Trophoblast cell (in vitro differentiated cells and primary cell): ENCODE results near the gene SUSD5.

ENCODE experiments used
- DNase-seq, 2 donors: peaks; one replicate each; pipeline ENCODE4 v3.0.0-alpha.2; 2016
- H2AFZ ChIP-seq: 2 replicates; pipeline ENCODE4 v1.6.1; 2013; ENCODE audit warnings: low read length, moderate library complexity, mild to moderate bottlenecking; ENCODE audit not compliant: insufficient read depth, poor library complexity
- H2AK5ac ChIP-seq: 2 replicates; pipeline ENCODE4 v1.6.1; 2013; ENCODE audit warnings: mild to moderate bottlenecking, low read length
- H2BK120ac ChIP-seq: 2 replicates; pipeline ENCODE4 v1.6.1; 2013; ENCODE audit warnings: low read length, mild to moderate bottlenecking, moderate library complexity; ENCODE audit not compliant: insufficient read depth, poor library complexity
- H2BK12ac ChIP-seq: 2 replicates; pipeline ENCODE4 v1.6.1; 2013; ENCODE audit warnings: mild to moderate bottlenecking, low read length, moderate library complexity
- H2BK5ac ChIP-seq: 2 replicates; pipeline ENCODE4 v1.6.1; 2013; ENCODE audit warnings: low read length, low read depth, moderate library complexity, mild to moderate bottlenecking; ENCODE audit not compliant: poor library complexity
- H3K14ac ChIP-seq: 2 replicates; pipeline ENCODE4 v1.6.1; 2013; ENCODE audit warnings: mild to moderate bottlenecking, low read length
- H3K18ac ChIP-seq: 2 replicates; pipeline ENCODE4 v1.6.1; 2013; ENCODE audit warnings: mild to moderate bottlenecking, low read length
- H3K23ac ChIP-seq: 2 replicates; pipeline ENCODE4 v1.6.1; 2013; ENCODE audit warnings: low read length
- H3K27ac ChIP-seq: 2 replicates; pipeline ENCODE4 v1.5.1; 2013; ENCODE audit warnings: low read depth, mild to moderate bottlenecking, inconsistent platforms, low read length, moderate library complexity
- H3K27me3 ChIP-seq: 2 replicates; pipeline ENCODE4 v1.6.1; 2013; ENCODE audit warnings: inconsistent platforms, mild to moderate bottlenecking, low read length, moderate library complexity; ENCODE audit not compliant: insufficient read depth
- H3K36me3 ChIP-seq, 2 experiments: 1 replicate in 1 of 2; 2 replicates in 1 of 2; pipeline ENCODE4 v1.6.1; 2013; ENCODE audit warnings: low read length in 2 of 2, mild to moderate bottlenecking in 2 of 2, moderate library complexity in 1 of 2; ENCODE audit not compliant: insufficient read depth in 2 of 2, control insufficient read depth in 1 of 2
- H3K4ac ChIP-seq: 2 replicates; pipeline ENCODE4 v1.6.1; 2013; ENCODE audit warnings: low read depth, mild to moderate bottlenecking, low read length, moderate library complexity
- H3K4me1 ChIP-seq, 2 experiments: 1 replicate in 1 of 2; 2 replicates in 1 of 2; pipeline ENCODE4 v1.6.1; 2013; ENCODE audit warnings: low read length in 2 of 2, mild to moderate bottlenecking in 2 of 2, moderate library complexity in 1 of 2; ENCODE audit not compliant: insufficient read depth in 2 of 2, control insufficient read depth in 1 of 2
- H3K4me2 ChIP-seq: 2 replicates; pipeline ENCODE4 v1.6.1; 2013; ENCODE audit warnings: inconsistent platforms, mild to moderate bottlenecking, low read length, moderate library complexity
- H3K4me3 ChIP-seq: 2 replicates; pipeline ENCODE4 v1.5.1; 2013; ENCODE audit warnings: mild to moderate bottlenecking, low read depth, low read length, inconsistent platforms
- H3K79me1 ChIP-seq: one replicate; pipeline ENCODE4 v1.6.1; 2013; ENCODE audit warnings: low read length
- H3K79me2 ChIP-seq: 2 replicates; pipeline ENCODE4 v1.6.1; 2013; ENCODE audit warnings: low read length, mild to moderate bottlenecking; ENCODE audit not compliant: control insufficient read depth, insufficient read depth, poor library complexity
- H3K9ac ChIP-seq: 2 replicates; pipeline ENCODE4 v1.6.1; 2013; ENCODE audit warnings: mild to moderate bottlenecking, low read length
- H3K9me3 ChIP-seq: 2 replicates; pipeline ENCODE4 v1.6.1; 2013; ENCODE audit warnings: low read depth, mild to moderate bottlenecking, control low read depth, inconsistent platforms, low read length; ENCODE audit not compliant: insufficient read depth
- H4K12ac ChIP-seq: 2 replicates; pipeline ENCODE4 v1.6.1; 2013; ENCODE audit warnings: low read depth, mild to moderate bottlenecking, low read length, moderate library complexity
- H4K8ac ChIP-seq: 2 replicates; pipeline ENCODE4 v1.6.1; 2013; ENCODE audit warnings: low read depth, mild to moderate bottlenecking, low read length, moderate library complexity
- H4K91ac ChIP-seq: one replicate; pipeline ENCODE4 v1.6.1; 2013; ENCODE audit warnings: low read depth, mild to moderate bottlenecking, low read length, moderate library complexity
- WGBS: extraction: QIAGEN DNeasy Blood & Tissue Kit; methylation state at CpG from one replicate; pipeline ENCODE4 v1.1.7; 2013; ENCODE audit warnings: missing lambda C conversion rate; ENCODE audit not compliant: insufficient read length, insufficient coverage; ENCODE audit errors: extremely low coverage; 5-methylcytosine and 5-hydroxymethylcytosine counted together

SUSD5 gene

GRCh38 chr3:33221241-33221640 is 2.6 kb upstream of the SUSD5 start:
- Histone ChIP-seq H4K12ac (no peak overlapping the region), H3K4me2 (no peak overlapping the region), H2BK12ac (no peak overlapping the region), H2BK120ac (no peak overlapping the region), H2AFZ (no peak overlapping the region), H3K27me3 (peaks cover 24% of the 10 kb centered on the region), H3K23ac (no peak overlapping the region), H3K14ac (no peak overlapping the region), H3K4ac (no peak overlapping the region), H3K4me3 (no peak overlapping the region), H3K27ac (no peak overlapping the region), H2BK5ac (no peak overlapping the region), H4K8ac (no peak overlapping the region), H4K91ac (no peak overlapping the region), H3K9me3 (peaks cover 2% of the 10 kb centered on the region), H3K18ac (no peak overlapping the region), H2AK5ac (no peak overlapping the region), H3K9ac (no peak overlapping the region), H3K36me3 (no peaks in the 10 kb centered on the region), H3K4me1 (peaks cover 3 to 7% of the 10 kb centered on the region in 2 experiments), H3K79me2 (no peaks in the 10 kb centered on the region), H3K79me1 (no peaks in the 10 kb centered on the region)
- no CpG with 5 or more reads among the region's 3 CpGs for WGBS
- DNase-seq = no peak

GRCh38 chr3:33219175-33219487 is 521 bp upstream of the SUSD5 start:
- H3K79me2 ChIP-seq = no peaks in the 10 kb centered on the region
- H3K4me1 ChIP-seq = peaks cover 3 to 7% of the 10 kb centered on the region in 2 experiments
- H2BK12ac ChIP-seq = no peak overlapping the region
- no peak overlapping the region for H3K18ac ChIP-seq
- H3K23ac ChIP-seq = no peak overlapping the region
- no peaks in the 10 kb centered on the region for H3K79me1 ChIP-seq
- peak overlapping the region; percentile 75 for H2AFZ ChIP-seq
- no peak overlapping the region for H3K4ac ChIP-seq
- no peak overlapping the region for H3K27ac ChIP-seq
- H3K27me3 ChIP-seq = peaks cover 24% of the 10 kb centered on the region
- H4K8ac ChIP-seq = no peak overlapping the region
- H3K36me3 ChIP-seq = no peaks in the 10 kb centered on the region
- DNase-seq = no peak
- H4K12ac ChIP-seq = no peak overlapping the region
- no peak overlapping the region for H2AK5ac ChIP-seq
- no peak overlapping the region for H3K9ac ChIP-seq
- H2BK120ac ChIP-seq = no peak overlapping the region
- peak overlapping the region; percentile 74 for H3K4me3 ChIP-seq
- peaks cover 2% of the 10 kb centered on the region for H3K9me3 ChIP-seq
- no peak overlapping the region for H4K91ac ChIP-seq
- peak overlapping the region; percentile 92 for H3K4me2 ChIP-seq
- WGBS = no CpG with 5 or more reads among the region's 15 CpGs
- no peak overlapping the region for H3K14ac ChIP-seq
- H2BK5ac ChIP-seq = no peak overlapping the region

- Histone ChIP-seq H3K9me3 (peaks cover 2% of the 10 kb centered on the region), H3K23ac (no peak overlapping the region), H3K18ac (no peak overlapping the region), H3K27ac (no peak overlapping the region), H3K79me1 (no peaks in the 10 kb centered on the region), H4K8ac (no peak overlapping the region), H3K14ac (no peak overlapping the region), H3K36me3 (no peaks in the 10 kb centered on the region), H3K4me1 (peaks cover 3 to 7% of the 10 kb centered on the region in 2 experiments), H2AFZ (no peak overlapping the region), H3K4me3 (peak overlapping the region; percentile 74), H3K4ac (no peak overlapping the region), H3K4me2 (peak overlapping the region; percentile 92), H4K91ac (no peak overlapping the region), H4K12ac (no peak overlapping the region), H3K9ac (no peak overlapping the region), H3K27me3 (peaks cover 24% of the 10 kb centered on the region), H2BK12ac (no peak overlapping the region), H2BK5ac (no peak overlapping the region), H2BK120ac (no peak overlapping the region), H3K79me2 (no peaks in the 10 kb centered on the region), H2AK5ac (no peak overlapping the region)
- no CpG with 5 or more reads among the region's 19 CpGs for WGBS
- no peak for DNase-seq
Measured at GRCh38 chr3:33217866-33218445, 654 bp downstream of the SUSD5 start.

- Histone ChIP-seq H3K23ac (no peak overlapping the region), H3K27me3 (peaks cover 24% of the 10 kb centered on the region), H2BK5ac (no peak overlapping the region), H3K18ac (no peak overlapping the region), H4K8ac (no peak overlapping the region), H3K14ac (no peak overlapping the region), H2BK120ac (no peak overlapping the region), H3K79me1 (no peaks in the 10 kb centered on the region), H3K9me3 (peaks cover 2% of the 10 kb centered on the region), H3K79me2 (no peaks in the 10 kb centered on the region), H3K4me3 (no peak overlapping the region), H2AFZ (no peak overlapping the region), H4K91ac (no peak overlapping the region), H2BK12ac (no peak overlapping the region), H4K12ac (no peak overlapping the region), H3K4me2 (no peak overlapping the region), H3K36me3 (no peaks in the 10 kb centered on the region), H3K9ac (no peak overlapping the region), H3K4me1 (peaks cover 3 to 7% of the 10 kb centered on the region in 2 experiments), H3K4ac (no peak overlapping the region), H2AK5ac (no peak overlapping the region), H3K27ac (no peak overlapping the region)
- WGBS = no CpG with 5 or more reads among the region's 3 CpGs
- DNase-seq = no peak
Measured at GRCh38 chr3:33215739-33216138, 2.9 kb downstream of the SUSD5 start.
